Retinal pigment epithelial cell (primary cell): ENCODE measurements around the gene PTH2R.
"Not testable (repeated sequence)": the region's sequence is repeated elsewhere in the genome, so short reads cannot be mapped to it uniquely, and the experiment has no call there.

Experiments used
- DNase-seq: peaks from one replicate; pipeline ENCODE4 v3.0.0-alpha.2; 2010; ENCODE audit warnings: low read depth
- H3K4me3 ChIP-seq: 2 replicates; pipeline ENCODE4 v1.5.1; 2011; ENCODE audit warnings: mild to moderate bottlenecking, low read length, control low read depth, moderate library complexity
- TF ChIP-seq, protein P1 (sequence below): conservative IDR thresholded peaks from 2 replicates; pipeline ENCODE4 v1.5.1; 2011; ENCODE audit warnings: low read depth, low read length, control low read depth, inconsistent platforms

PTH2R gene

GRCh38 chr2:208440716-208441115 lies 34.1 kb downstream of the PTH2R start:
- DNase-seq = no peak
- H3K4me3 ChIP-seq = no peak overlapping the region
- TF ChIP-seq, protein P1, sequence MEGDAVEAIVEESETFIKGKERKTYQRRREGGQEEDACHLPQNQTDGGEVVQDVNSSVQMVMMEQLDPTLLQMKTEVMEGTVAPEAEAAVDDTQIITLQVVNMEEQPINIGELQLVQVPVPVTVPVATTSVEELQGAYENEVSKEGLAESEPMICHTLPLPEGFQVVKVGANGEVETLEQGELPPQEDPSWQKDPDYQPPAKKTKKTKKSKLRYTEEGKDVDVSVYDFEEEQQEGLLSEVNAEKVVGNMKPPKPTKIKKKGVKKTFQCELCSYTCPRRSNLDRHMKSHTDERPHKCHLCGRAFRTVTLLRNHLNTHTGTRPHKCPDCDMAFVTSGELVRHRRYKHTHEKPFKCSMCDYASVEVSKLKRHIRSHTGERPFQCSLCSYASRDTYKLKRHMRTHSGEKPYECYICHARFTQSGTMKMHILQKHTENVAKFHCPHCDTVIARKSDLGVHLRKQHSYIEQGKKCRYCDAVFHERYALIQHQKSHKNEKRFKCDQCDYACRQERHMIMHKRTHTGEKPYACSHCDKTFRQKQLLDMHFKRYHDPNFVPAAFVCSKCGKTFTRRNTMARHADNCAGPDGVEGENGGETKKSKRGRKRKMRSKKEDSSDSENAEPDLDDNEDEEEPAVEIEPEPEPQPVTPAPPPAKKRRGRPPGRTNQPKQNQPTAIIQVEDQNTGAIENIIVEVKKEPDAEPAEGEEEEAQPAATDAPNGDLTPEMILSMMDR = no peak

- no peak overlapping the region for H3K4me3 ChIP-seq
- DNase-seq = no peak
- TF ChIP-seq, protein P1 = no peak
Observed at GRCh38 chr2:208441951-208442350, 35.4 kb downstream of the PTH2R start.

DNA sequence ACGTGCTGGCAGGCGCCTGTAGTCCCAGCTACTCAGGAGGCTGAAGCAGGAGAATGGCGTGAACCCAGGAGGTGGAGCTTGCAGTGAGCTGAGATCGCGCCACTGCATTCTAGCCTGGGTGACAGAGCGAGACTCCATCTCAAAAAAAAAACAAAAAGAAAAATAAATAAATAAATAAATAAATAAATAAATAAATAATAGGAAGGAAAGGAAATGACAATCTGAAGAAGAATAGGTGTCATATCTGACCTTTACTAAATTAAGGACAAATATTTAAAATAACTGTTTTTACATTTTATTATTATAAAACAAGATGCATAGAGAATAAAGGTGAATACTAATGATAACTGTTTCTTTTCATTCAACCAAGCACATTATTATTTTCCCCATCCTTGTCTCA lies 40.9 kb downstream of the PTH2R start:
- DNase-seq, H3K4me3 ChIP-seq: not testable (repeated sequence)

DNA sequence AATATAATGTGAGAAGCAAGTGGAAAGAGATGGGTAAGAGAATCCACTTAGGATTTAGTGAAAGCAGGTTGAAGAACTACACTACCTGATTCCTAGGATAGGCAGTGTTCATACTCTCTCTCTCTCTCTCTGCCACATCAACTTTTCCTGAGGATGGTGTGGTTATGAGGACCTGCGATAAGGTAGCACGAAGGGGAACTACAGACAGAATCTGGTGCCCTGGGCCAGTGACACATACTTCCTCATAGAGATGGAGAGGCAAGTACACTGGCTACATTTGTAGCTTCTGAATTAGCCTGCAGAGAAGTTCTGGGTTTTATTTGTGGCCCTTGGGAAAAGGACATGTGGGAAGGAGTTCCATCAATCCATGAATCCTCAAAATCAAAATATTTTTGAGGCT lies 44.5 kb downstream of the PTH2R start:
- TF ChIP-seq, protein P1 = no peak

GRCh38 chr2:208454861-208455260 lies 48.3 kb downstream of the PTH2R start:
- DNase-seq = no peak
- H3K4me3 ChIP-seq = no peak overlapping the region
- TF ChIP-seq, protein P1 = no peak

More for the DNA sequence above, 44.5 kb downstream of the PTH2R start:
- DNase-seq = no peak
- no peak overlapping the region for H3K4me3 ChIP-seq

- DNase-seq = no peak
- TF ChIP-seq, protein P1 = no peak
- no peak overlapping the region for H3K4me3 ChIP-seq
Observed at GRCh38 chr2:208463721-208464120, 57.1 kb downstream of the PTH2R start.

GRCh38 chr2:208464205-208464604 lies 57.6 kb downstream of the PTH2R start:
- no peak overlapping the region for H3K4me3 ChIP-seq
- no peak for DNase-seq
- TF ChIP-seq, protein P1 = no peak
